ENCODE results near the gene NUP210. TPM values are rescaled to one million over a fixed set of nuclear protein-coding genes. Genes with fewer than 3 reads are reported as not detected.

NUP210 gene
- total and polyA plus RNA-seq, 2 of the 13 experiments (the other 11 are each of a cell fraction or from before 2014, with no cell fraction given) = 31.6 to 35.2 TPM

GRCh38 chr3:13280811-13281506 lies 139.2 kb downstream of the NUP210 start (continued):
- TF ChIP-seq IRF9 (CRISPR knock-in tag; IDR thresholded peaks at IDR 0.05; ENCODE audit: borderline replicate concordance) = peak; percentile 50; the same call in 1 of the 2 replicates
- no peak for TF ChIP-seq PRDM10 (CRISPR knock-in tag; IDR thresholded peaks at IDR 0.05; ENCODE audit: low read depth)
- peak; percentile 25 for TF ChIP-seq TEAD3 (CRISPR knock-in tag; optimal IDR thresholded peaks at IDR 0.05; ENCODE audit: borderline replicate concordance)
- 0 out of 2 replicates have a peak, but pooled peaks have one; percentile 10 for TF ChIP-seq ZNF430 (CRISPR knock-in tag; IDR thresholded peaks at IDR 0.05)
- no peak for TF ChIP-seq TCF7 (IDR thresholded peaks at IDR 0.05; ENCODE audit: low read depth)
- TF ChIP-seq ZNF720 (CRISPR knock-in tag; IDR thresholded peaks at IDR 0.05) = no peak
- TF ChIP-seq SMARCC2 (IDR thresholded peaks at IDR 0.05) = no peak
- TF ChIP-seq RBM22 (optimal IDR thresholded peaks at IDR 0.05; ENCODE audit: low read length) = no peak
- TF ChIP-seq NFE2L1 (CRISPR knock-in tag; IDR thresholded peaks at IDR 0.05; ENCODE audit: borderline replicate concordance) = peak; percentile 31; the same call in 1 of the 2 replicates
- TF ChIP-seq MLXIP (CRISPR knock-in tag; IDR thresholded peaks at IDR 0.05; ENCODE audit: borderline replicate concordance) = no peak
- TF ChIP-seq ZFY (CRISPR knock-in tag; IDR thresholded peaks at IDR 0.05) = peak; percentile 22; the same call in 1 of the 2 replicates
- 0 out of 2 replicates have a peak, but pooled peaks have one; percentile 39 for TF ChIP-seq ZBTB38 (CRISPR knock-in tag; IDR thresholded peaks at IDR 0.05)
- TF ChIP-seq RARG (CRISPR knock-in tag; IDR thresholded peaks at IDR 0.05; ENCODE audit: low read depth) = no peak
- 0 out of 2 replicates have a peak, but pooled peaks have one; percentile 18 for TF ChIP-seq ATF7-NPFF (CRISPR knock-in tag; IDR thresholded peaks at IDR 0.05; ENCODE audit: low read depth)
- no peak for TF ChIP-seq MIXL1 (CRISPR knock-in tag; IDR thresholded peaks at IDR 0.05)
- TF ChIP-seq ZBTB8A (CRISPR knock-in tag; IDR thresholded peaks at IDR 0.05; ENCODE audit: borderline replicate concordance, low read depth) = no peak
- TF ChIP-seq PHF21A (CRISPR knock-in tag; IDR thresholded peaks at IDR 0.05) = no peak
- TF ChIP-seq ZNF335 (CRISPR knock-in tag; IDR thresholded peaks at IDR 0.05) = no peak
- no peak for TF ChIP-seq ZNF792 (CRISPR knock-in tag; IDR thresholded peaks at IDR 0.05)
- no peak for TF ChIP-seq NR2F2 (IDR thresholded peaks at IDR 0.05; ENCODE audit: borderline replicate concordance, low read depth)

Data from HepG2 (cell line).